ENCODE results near the gene CCDC157. TPM values are rescaled to one million over a fixed set of nuclear protein-coding genes. Genes with fewer than 3 reads are reported as not detected.

CCDC157 gene
- polyA plus RNA-seq, 1 of the 3 experiments (the other 2 are of a cell fraction): 5.8 TPM

DNA sequence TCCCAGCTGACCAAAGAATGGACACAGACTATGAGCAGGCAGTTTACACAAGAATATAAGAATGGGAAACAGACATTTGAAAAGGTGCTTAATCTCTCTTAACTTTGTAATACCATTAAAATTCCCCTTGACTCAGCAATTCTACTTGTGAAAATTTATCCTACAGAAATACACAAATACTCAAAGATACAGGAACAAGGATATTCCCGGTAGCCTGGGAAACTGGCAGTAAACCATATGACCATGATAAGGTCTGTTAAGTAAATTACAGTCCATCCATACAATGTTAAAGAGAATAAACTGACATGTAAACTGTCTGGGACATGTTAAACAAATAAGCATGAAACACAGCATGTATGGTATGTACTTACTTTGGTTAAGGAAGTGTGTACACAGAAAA is 60.0 kb downstream of the CCDC157 start:
- Histone ChIP-seq H3K27me3 (ENCODE audit: insufficient read depth) (no peaks in the 10 kb centered on the region), H3K9me2 (no peaks in the 10 kb centered on the region), H3K36me3 (replicated peaks in 1 of 2; ENCODE audit: control insufficient read depth in 1 of 2, insufficient read depth in 2 of 2, low read length in 1 of 2) (peaks cover 30 to 37% of the 10 kb centered on the region in 2 experiments), H3K4me1 (ENCODE audit: control insufficient read depth in 1 of 2, insufficient read depth in 2 of 2, low read depth in 1 of 2, low read length in 1 of 2) (peaks cover 13 to 22% of the 10 kb centered on the region in 2 experiments), H3K27ac (ENCODE audit: low read depth in 2 of 2, low read length in 1 of 2) (no peak overlapping the region), H3F3A (replicated peaks; ENCODE audit: insufficient read depth) (peaks cover 26% of the 10 kb centered on the region), H3K4me3 (ENCODE audit: low read depth in 2 of 2, low read length in 1 of 2) (no peak overlapping the region), H3K9ac (no peak overlapping the region), H3K4me2 (no peak overlapping the region), H2AFZ (ENCODE audit: low read depth) (no peak overlapping the region), H3K79me2 (ENCODE audit: insufficient read depth) (peaks cover 4% of the 10 kb centered on the region; the same call in 1 of the 2 replicates), H4K20me1 (ENCODE audit: insufficient read depth) (no peaks in the 10 kb centered on the region), H3K9me3 (no peaks in the 10 kb centered on the region)
- ChIA-PET CTCF (no interaction called here), POLR2A (no interaction called here)
- no peak for TF ChIP-seq MEF2A (IDR thresholded peaks at IDR 0.05; ENCODE audit: borderline replicate concordance, low read depth)
- TF ChIP-seq SMC3 (IDR thresholded peaks at IDR 0.05; ENCODE audit: low read depth, low read length): no peak
- TF ChIP-seq, protein P1, sequence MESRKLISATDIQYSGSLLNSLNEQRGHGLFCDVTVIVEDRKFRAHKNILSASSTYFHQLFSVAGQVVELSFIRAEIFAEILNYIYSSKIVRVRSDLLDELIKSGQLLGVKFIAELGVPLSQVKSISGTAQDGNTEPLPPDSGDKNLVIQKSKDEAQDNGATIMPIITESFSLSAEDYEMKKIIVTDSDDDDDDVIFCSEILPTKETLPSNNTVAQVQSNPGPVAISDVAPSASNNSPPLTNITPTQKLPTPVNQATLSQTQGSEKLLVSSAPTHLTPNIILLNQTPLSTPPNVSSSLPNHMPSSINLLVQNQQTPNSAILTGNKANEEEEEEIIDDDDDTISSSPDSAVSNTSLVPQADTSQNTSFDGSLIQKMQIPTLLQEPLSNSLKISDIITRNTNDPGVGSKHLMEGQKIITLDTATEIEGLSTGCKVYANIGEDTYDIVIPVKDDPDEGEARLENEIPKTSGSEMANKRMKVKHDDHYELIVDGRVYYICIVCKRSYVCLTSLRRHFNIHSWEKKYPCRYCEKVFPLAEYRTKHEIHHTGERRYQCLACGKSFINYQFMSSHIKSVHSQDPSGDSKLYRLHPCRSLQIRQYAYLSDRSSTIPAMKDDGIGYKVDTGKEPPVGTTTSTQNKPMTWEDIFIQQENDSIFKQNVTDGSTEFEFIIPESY (IDR thresholded peaks at IDR 0.05; ENCODE audit: borderline replicate concordance, low read depth): no peak
- no peak for TF ChIP-seq ELF1 (IDR thresholded peaks at IDR 0.05)
- TF ChIP-seq GATA2 (CRISPR knock-in tag; IDR thresholded peaks at IDR 0.05): no peak
- TF ChIP-seq, protein P2, sequence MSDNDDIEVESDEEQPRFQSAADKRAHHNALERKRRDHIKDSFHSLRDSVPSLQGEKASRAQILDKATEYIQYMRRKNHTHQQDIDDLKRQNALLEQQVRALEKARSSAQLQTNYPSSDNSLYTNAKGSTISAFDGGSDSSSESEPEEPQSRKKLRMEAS (IDR thresholded peaks at IDR 0.05; ENCODE audit: low read depth): no peak
- no peak for TF ChIP-seq RXRA (IDR thresholded peaks at IDR 0.05; ENCODE audit: borderline replicate concordance, low read depth)
- no peak for TF ChIP-seq EP300 (IDR thresholded peaks at IDR 0.05; ENCODE audit: borderline replicate concordance in 1 of 2, low read depth in 1 of 2, low read length in 1 of 2)
- TF ChIP-seq, protein P3, sequence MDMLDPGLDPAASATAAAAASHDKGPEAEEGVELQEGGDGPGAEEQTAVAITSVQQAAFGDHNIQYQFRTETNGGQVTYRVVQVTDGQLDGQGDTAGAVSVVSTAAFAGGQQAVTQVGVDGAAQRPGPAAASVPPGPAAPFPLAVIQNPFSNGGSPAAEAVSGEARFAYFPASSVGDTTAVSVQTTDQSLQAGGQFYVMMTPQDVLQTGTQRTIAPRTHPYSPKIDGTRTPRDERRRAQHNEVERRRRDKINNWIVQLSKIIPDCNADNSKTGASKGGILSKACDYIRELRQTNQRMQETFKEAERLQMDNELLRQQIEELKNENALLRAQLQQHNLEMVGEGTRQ (IDR thresholded peaks at IDR 0.05; ENCODE audit: borderline replicate concordance, low read depth, low read length): no peak
- TF ChIP-seq YY1 (IDR thresholded peaks at IDR 0.05; ENCODE audit: low read depth): no peak
- TF ChIP-seq, protein P4, sequence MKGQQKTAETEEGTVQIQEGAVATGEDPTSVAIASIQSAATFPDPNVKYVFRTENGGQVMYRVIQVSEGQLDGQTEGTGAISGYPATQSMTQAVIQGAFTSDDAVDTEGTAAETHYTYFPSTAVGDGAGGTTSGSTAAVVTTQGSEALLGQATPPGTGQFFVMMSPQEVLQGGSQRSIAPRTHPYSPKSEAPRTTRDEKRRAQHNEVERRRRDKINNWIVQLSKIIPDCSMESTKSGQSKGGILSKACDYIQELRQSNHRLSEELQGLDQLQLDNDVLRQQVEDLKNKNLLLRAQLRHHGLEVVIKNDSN (IDR thresholded peaks at IDR 0.05; ENCODE audit: borderline replicate concordance, low read depth): no peak
- TF ChIP-seq RFX5 (IDR thresholded peaks at IDR 0.05; ENCODE audit: low read length): no peak
- TF ChIP-seq, protein P5, sequence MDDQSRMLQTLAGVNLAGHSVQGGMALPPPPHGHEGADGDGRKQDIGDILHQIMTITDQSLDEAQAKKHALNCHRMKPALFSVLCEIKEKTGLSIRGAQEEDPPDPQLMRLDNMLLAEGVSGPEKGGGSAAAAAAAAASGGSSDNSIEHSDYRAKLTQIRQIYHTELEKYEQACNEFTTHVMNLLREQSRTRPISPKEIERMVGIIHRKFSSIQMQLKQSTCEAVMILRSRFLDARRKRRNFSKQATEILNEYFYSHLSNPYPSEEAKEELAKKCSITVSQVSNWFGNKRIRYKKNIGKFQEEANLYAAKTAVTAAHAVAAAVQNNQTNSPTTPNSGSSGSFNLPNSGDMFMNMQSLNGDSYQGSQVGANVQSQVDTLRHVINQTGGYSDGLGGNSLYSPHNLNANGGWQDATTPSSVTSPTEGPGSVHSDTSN (IDR thresholded peaks at IDR 0.05): no peak
- no peak for TF ChIP-seq RAD21 (IDR thresholded peaks at IDR 0.05; ENCODE audit: low read length)
- TF ChIP-seq, protein P6, sequence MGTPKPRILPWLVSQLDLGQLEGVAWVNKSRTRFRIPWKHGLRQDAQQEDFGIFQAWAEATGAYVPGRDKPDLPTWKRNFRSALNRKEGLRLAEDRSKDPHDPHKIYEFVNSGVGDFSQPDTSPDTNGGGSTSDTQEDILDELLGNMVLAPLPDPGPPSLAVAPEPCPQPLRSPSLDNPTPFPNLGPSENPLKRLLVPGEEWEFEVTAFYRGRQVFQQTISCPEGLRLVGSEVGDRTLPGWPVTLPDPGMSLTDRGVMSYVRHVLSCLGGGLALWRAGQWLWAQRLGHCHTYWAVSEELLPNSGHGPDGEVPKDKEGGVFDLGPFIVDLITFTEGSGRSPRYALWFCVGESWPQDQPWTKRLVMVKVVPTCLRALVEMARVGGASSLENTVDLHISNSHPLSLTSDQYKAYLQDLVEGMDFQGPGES (IDR thresholded peaks at IDR 0.05; ENCODE audit: low read depth, low read length): no peak
- TF ChIP-seq SIN3A (IDR thresholded peaks at IDR 0.05; ENCODE audit: borderline replicate concordance, low read depth, low read length): no peak
- no peak for TF ChIP-seq TEAD4 (IDR thresholded peaks at IDR 0.05; ENCODE audit: borderline replicate concordance, insufficient read depth)
- TF ChIP-seq, protein P7, sequence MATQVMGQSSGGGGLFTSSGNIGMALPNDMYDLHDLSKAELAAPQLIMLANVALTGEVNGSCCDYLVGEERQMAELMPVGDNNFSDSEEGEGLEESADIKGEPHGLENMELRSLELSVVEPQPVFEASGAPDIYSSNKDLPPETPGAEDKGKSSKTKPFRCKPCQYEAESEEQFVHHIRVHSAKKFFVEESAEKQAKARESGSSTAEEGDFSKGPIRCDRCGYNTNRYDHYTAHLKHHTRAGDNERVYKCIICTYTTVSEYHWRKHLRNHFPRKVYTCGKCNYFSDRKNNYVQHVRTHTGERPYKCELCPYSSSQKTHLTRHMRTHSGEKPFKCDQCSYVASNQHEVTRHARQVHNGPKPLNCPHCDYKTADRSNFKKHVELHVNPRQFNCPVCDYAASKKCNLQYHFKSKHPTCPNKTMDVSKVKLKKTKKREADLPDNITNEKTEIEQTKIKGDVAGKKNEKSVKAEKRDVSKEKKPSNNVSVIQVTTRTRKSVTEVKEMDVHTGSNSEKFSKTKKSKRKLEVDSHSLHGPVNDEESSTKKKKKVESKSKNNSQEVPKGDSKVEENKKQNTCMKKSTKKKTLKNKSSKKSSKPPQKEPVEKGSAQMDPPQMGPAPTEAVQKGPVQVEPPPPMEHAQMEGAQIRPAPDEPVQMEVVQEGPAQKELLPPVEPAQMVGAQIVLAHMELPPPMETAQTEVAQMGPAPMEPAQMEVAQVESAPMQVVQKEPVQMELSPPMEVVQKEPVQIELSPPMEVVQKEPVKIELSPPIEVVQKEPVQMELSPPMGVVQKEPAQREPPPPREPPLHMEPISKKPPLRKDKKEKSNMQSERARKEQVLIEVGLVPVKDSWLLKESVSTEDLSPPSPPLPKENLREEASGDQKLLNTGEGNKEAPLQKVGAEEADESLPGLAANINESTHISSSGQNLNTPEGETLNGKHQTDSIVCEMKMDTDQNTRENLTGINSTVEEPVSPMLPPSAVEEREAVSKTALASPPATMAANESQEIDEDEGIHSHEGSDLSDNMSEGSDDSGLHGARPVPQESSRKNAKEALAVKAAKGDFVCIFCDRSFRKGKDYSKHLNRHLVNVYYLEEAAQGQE (IDR thresholded peaks at IDR 0.05; ENCODE audit: low read depth, low read length): no peak
- no peak for TF ChIP-seq FOSL2 (IDR thresholded peaks at IDR 0.05; ENCODE audit: borderline replicate concordance, low read depth)
- WGBS (ENCODE audit: low lambda C conversion rate): 73% methylated on average over 1 of the region's 1 CpG
- DNase-seq: no peak
